Astrocyte (in vitro differentiated cells and primary cell): ENCODE measurements around the gene CA10.

Source experiments
- CTCF ChIP-seq: IDR thresholded peaks from 2 replicates; pipeline ENCODE4 v1.5.1; 2011; ENCODE audit warnings: low read depth, mild to moderate bottlenecking, inconsistent platforms, low read length, moderate library complexity; ENCODE audit not compliant: insufficient read depth
- EZH2 ChIP-seq: IDR thresholded peaks from 2 replicates; pipeline ENCODE4 v1.6.1; 2012; ENCODE audit warnings: mild to moderate bottlenecking, low read length, inconsistent platforms; ENCODE audit not compliant: insufficient read depth

DNA sequence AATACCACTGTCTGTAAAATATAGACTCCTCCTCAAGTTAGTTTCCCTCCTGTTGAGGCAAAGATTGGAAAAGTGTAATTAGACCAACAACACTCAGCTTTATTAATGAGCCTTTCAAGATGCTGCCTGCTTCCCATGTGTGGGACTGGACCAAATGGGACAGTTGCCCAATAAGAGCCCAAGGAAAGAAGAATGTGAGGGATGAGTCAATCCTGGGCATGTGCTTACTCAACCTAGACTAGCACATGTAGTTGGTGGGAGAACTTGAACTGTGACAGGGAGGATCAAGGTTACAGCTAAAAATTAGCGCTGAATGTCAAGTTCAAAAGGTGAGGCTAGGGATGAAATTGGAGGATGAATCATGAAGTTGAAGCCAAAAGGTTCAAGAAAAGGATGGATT, 435.5 kb downstream of the CA10 start:
- no peak for TF ChIP-seq CTCF
- no peak for TF ChIP-seq EZH2
